B cell (primary cell): ENCODE data around the gene NRIP2. TPM values are rescaled to one million over a fixed set of nuclear protein-coding genes. Genes with fewer than 3 reads are reported as not detected.

Experiments
- ATAC-seq: fragments of 200-7000 bp; cut with Tn5 transposase; one replicate; pipeline ENCODE4 v1.10.0; 2021; ENCODE audit warnings: low read depth, mild to moderate bottlenecking, moderate number of reproducible peaks, moderate library complexity
- CTCF ChIA-PET: fragments of 350-600 bp; sonication (Branson Sonifier 250); formaldehyde crosslinking; loops from one replicate; lab custom pipeline; 2021; ENCODE audit warnings: antibody characterized with exemption, inconsistent platforms; lab: Charles Lee
- POLR2A ChIA-PET: fragments of 350-600 bp; sonication (Branson Sonifier 250); formaldehyde crosslinking; loops from one replicate; lab custom pipeline; 2021; ENCODE audit warnings: antibody characterized with exemption; lab: Charles Lee
- DNase-seq: peaks from one replicate; pipeline ENCODE4 v3.0.0; 2013
- H2AFZ ChIP-seq: 2 replicates; pipeline ENCODE4 v1.6.1; 2012; ENCODE audit warnings: mild to moderate bottlenecking, low read depth, low read length; ENCODE audit not compliant: insufficient read depth, poor library complexity, severe bottlenecking
- H3K27ac ChIP-seq, 2 donors: 1 replicate in 1 of 2; 2 replicates in 1 of 2; pipeline ENCODE4 v1.5.1; 2012 to 2013; ENCODE audit warnings: low read length in 2 of 2, mild to moderate bottlenecking in 2 of 2, moderate library complexity in 1 of 2
- H3K27me3 ChIP-seq, 4 experiments: fragments of 200-600 bp in 1 of 4; sonication (generic) in 1 of 4; replicated peaks in 1 of 4; 1 replicate in 2 of 4; 2 replicates in 2 of 4; pipeline versions ENCODE4 v1.6.1 to v1.7.0; 2013 to 2016; ENCODE audit warnings: low read length in 3 of 4, mild to moderate bottlenecking in 2 of 4, mixed read lengths in 1 of 4, moderate library complexity in 1 of 4; ENCODE audit not compliant: insufficient read depth in 4 of 4, control insufficient read depth in 3 of 4; ENCODE audit errors: control extremely low read depth in 1 of 4
- H3K36me3 ChIP-seq, 2 experiments: replicated peaks in 1 of 2; 1 replicate in 1 of 2; 2 replicates in 1 of 2; pipeline versions ENCODE4 v1.6.1 to v1.7.1; 2013; ENCODE audit warnings: low read length in 1 of 2; ENCODE audit not compliant: insufficient read depth in 2 of 2, control insufficient read depth in 1 of 2; ENCODE audit errors: control extremely low read depth in 1 of 2, extremely low read depth in 1 of 2
- H3K4me1 ChIP-seq, 2 donors: fragments of 200-600 bp in 1 of 2; sonication (generic) in 1 of 2; 1 replicate in 1 of 2; 2 replicates in 1 of 2; pipeline versions ENCODE4 v1.5.1 to v1.6.1; 2013 to 2017; ENCODE audit warnings: low read length in 2 of 2; ENCODE audit not compliant: control insufficient read depth in 2 of 2, insufficient read depth in 2 of 2
- H3K4me2 ChIP-seq: replicated peaks from 2 replicates; pipeline ENCODE3; 2012; ENCODE audit warnings: mild to moderate bottlenecking, low read depth, low read length; ENCODE audit not compliant: poor library complexity, severe bottlenecking
- H3K4me3 ChIP-seq, 5 experiments: fragments of 200-600 bp in 1 of 5; sonication (generic) in 1 of 5; 1 replicate in 3 of 5; 2 replicates in 2 of 5; pipeline versions ENCODE4 v1.5.1 to v1.7.0; 2011 to 2016; ENCODE audit warnings: low read length in 4 of 5, mild to moderate bottlenecking in 4 of 5, low read depth in 2 of 5, control low read depth in 1 of 5, moderate library complexity in 1 of 5; ENCODE audit not compliant: insufficient read depth in 1 of 5; ENCODE audit errors: control extremely low read depth in 1 of 5, extremely low read depth in 1 of 5
- H3K79me2 ChIP-seq: fragments of 200-600 bp; sonication (generic); one replicate; pipeline ENCODE4 v1.6.0; 2016; ENCODE audit warnings: low read length; ENCODE audit not compliant: control insufficient read depth, insufficient read depth
- H3K9ac ChIP-seq: fragments of 200-600 bp; sonication (generic); 2 replicates; pipeline ENCODE4 v1.6.1; 2017; ENCODE audit warnings: mild to moderate bottlenecking, low read length, moderate library complexity
- H3K9me3 ChIP-seq, 3 donors: one replicate each; pipeline versions ENCODE4 v1.6.1 to v1.7.1; 2013; ENCODE audit warnings: low read length in 2 of 3; ENCODE audit not compliant: control insufficient read depth in 2 of 3, insufficient read depth in 1 of 3; ENCODE audit errors: control extremely low read depth in 1 of 3
- H4K20me1 ChIP-seq: 2 replicates; pipeline ENCODE4 v1.6.0; 2012; ENCODE audit warnings: mild to moderate bottlenecking, low read length; ENCODE audit not compliant: insufficient read depth, control insufficient read depth, poor library complexity, severe bottlenecking
- H3K27ac Mint-ChIP-seq: one replicate; pipeline ENCODE4 v1.8.0; 2021; ENCODE audit warnings: mixed read lengths
- H3K27me3 Mint-ChIP-seq: one replicate; pipeline ENCODE4 v1.8.0; 2021; ENCODE audit warnings: mixed read lengths
- H3K4me1 Mint-ChIP-seq: one replicate; pipeline ENCODE4 v1.8.0; 2021; ENCODE audit warnings: mixed read lengths
- H3K4me3 Mint-ChIP-seq: one replicate; pipeline ENCODE4 v1.8.0; 2021; ENCODE audit warnings: mixed read lengths
- H3K9me3 Mint-ChIP-seq: one replicate; pipeline ENCODE4 v1.8.0; 2022; ENCODE audit warnings: mixed read lengths; ENCODE audit not compliant: insufficient read depth
- CTCF ChIP-seq: fragments of 200-600 bp; IDR thresholded peaks from one replicate; pipeline ENCODE4 v1.8.0; 2022; ENCODE audit warnings: antibody characterized with exemption, mild to moderate bottlenecking
- EZH2 ChIP-seq: IDR thresholded peaks from 2 replicates; pipeline ENCODE4 v1.6.1; 2012; ENCODE audit warnings: borderline replicate concordance, low read depth, mild to moderate bottlenecking, moderate library complexity, low read length; ENCODE audit not compliant: insufficient read depth, poor library complexity, severe bottlenecking
- WGBS: methylation state at CpG from one replicate; pipeline ENCODE4 v1.1.5; 2013; ENCODE audit warnings: missing lambda C conversion rate; ENCODE audit not compliant: insufficient coverage; 5-methylcytosine and 5-hydroxymethylcytosine counted together
- intact Hi-C: fragments of 100-400 bp; cut with micrococcal nuclease; formaldehyde crosslinking; loops from one replicate; pipeline ENCODE4 v1.10.0; 2022
- polyA plus RNA-seq: library from polyadenylated mRNA; depleted of rRNA; stranded (reverse); fragments of >200 nt; gene quantifications from 2 replicates; pipeline ENCODE4 v1.2.3, GENCODE V29; 2012
- total RNA-seq, 2 donors: library from RNA; stranded (reverse); fragments of 120-200 nt in 1 of 2; gene quantifications; 1 replicate in 1 of 2; 2 replicates in 1 of 2; pipeline versions ENCODE4 v1.2.3 to v1.2.4, GENCODE V29; 2013 to 2022

NRIP2 gene
- total and polyA plus RNA-seq, 2 donors (not counting 1 experiment from before 2014, with no cell fraction given): not detected

- 95% methylated on average over 4 of the region's 7 CpGs for WGBS
- intact Hi-C loops: loop anchor here (10.0 kb wide), 1 partner anchor 177 kb away; no protein-coding TSS in a partner anchor
- peaks cover 0 to 10% of the 10 kb centered on the region in 2 experiments for H3K36me3 ChIP-seq
These were observed 22.7 kb upstream of the NRIP2 start for GRCh38 chr12:2857576-2857975.

GRCh38 chr12:2857021-2857431 is 22.2 kb upstream of the NRIP2 start, which contains the start of gene TEX52:
Gene TEX52 (minus strand): TSS chr12:2857039. CDS start chr12:2857026, 13 bp downstream.
- H3K27me3 ChIP-seq: no peaks in the 10 kb centered on the region
- H3K27me3 Mint-ChIP-seq: no peaks in the 10 kb centered on the region
- no peaks in the 10 kb centered on the region for H3K9me3 Mint-ChIP-seq
- H3K9me3 ChIP-seq: no peaks in the 10 kb centered on the region
- DNase-seq (no peak), ATAC-seq (no peak)
- ChIA-PET POLR2A (no interaction called here), CTCF (no interaction called here)
- TF ChIP-seq EZH2 (no peak), CTCF (no peak)
- no peak within 1 kb of the TSS for H3K4me3 ChIP-seq
- no peaks in the 10 kb centered on the region for H3K4me1 ChIP-seq
- no peak within 1 kb of the TSS for H3K4me3 Mint-ChIP-seq
- H3K9ac ChIP-seq: no peak within 1 kb of the TSS
- peaks cover 0 to 10% of the 10 kb centered on the region in 2 experiments for H3K36me3 ChIP-seq
- intact Hi-C loops: loop anchor here (10.0 kb wide), 1 partner anchor 178 kb away; no protein-coding TSS in a partner anchor
- no peaks in the 10 kb centered on the region for H3K79me2 ChIP-seq
- no peak within 1 kb of the TSS for H3K4me2 ChIP-seq
- WGBS: 100% methylated on average over 2 of the region's 3 CpGs
- no peak within 1 kb of the TSS for H3K27ac ChIP-seq
- H2AFZ ChIP-seq: no peak within 1 kb of the TSS
- H4K20me1 ChIP-seq: no peaks in the 10 kb centered on the region
- no peak within 1 kb of the TSS for H3K27ac Mint-ChIP-seq
- no peaks in the 10 kb centered on the region for H3K4me1 Mint-ChIP-seq

More at GRCh38 chr12:2857576-2857975, 22.7 kb upstream of the NRIP2 start:
- H3K79me2 ChIP-seq: no peaks in the 10 kb centered on the region
- H3K4me3 ChIP-seq: no peak overlapping the region
- no peaks in the 10 kb centered on the region for H3K9me3 Mint-ChIP-seq
- no peaks in the 10 kb centered on the region for H3K4me1 Mint-ChIP-seq
- no peak overlapping the region for H3K4me3 Mint-ChIP-seq
- H3K27me3 Mint-ChIP-seq: no peaks in the 10 kb centered on the region
- H4K20me1 ChIP-seq: no peaks in the 10 kb centered on the region
- H3K27me3 ChIP-seq: no peaks in the 10 kb centered on the region
- CTCF ChIA-PET: no interaction called here
- H3K27ac Mint-ChIP-seq: no peak overlapping the region
- no peaks in the 10 kb centered on the region for H3K9me3 ChIP-seq
- no peak overlapping the region for H2AFZ ChIP-seq
- DNase-seq (no peak), ATAC-seq (no peak)
- TF ChIP-seq EZH2 (no peak), CTCF (no peak)
- H3K4me1 ChIP-seq: no peaks in the 10 kb centered on the region
- H3K27ac ChIP-seq: no peak overlapping the region
- H3K9ac ChIP-seq: no peak overlapping the region
- POLR2A ChIA-PET: no interaction called here
- H3K4me2 ChIP-seq: no peak overlapping the region
